GM12874 (cell line): ENCODE measurements around the gene ATXN10.

Source experiments
- TF ChIP-seq, protein P1 (sequence below): IDR thresholded peaks from 2 replicates; pipeline ENCODE4 v1.5.1; 2011; ENCODE audit warnings: low read depth, mild to moderate bottlenecking, control low read depth, low read length, moderate library complexity; ENCODE audit not compliant: insufficient read depth

ATXN10 gene

DNA sequence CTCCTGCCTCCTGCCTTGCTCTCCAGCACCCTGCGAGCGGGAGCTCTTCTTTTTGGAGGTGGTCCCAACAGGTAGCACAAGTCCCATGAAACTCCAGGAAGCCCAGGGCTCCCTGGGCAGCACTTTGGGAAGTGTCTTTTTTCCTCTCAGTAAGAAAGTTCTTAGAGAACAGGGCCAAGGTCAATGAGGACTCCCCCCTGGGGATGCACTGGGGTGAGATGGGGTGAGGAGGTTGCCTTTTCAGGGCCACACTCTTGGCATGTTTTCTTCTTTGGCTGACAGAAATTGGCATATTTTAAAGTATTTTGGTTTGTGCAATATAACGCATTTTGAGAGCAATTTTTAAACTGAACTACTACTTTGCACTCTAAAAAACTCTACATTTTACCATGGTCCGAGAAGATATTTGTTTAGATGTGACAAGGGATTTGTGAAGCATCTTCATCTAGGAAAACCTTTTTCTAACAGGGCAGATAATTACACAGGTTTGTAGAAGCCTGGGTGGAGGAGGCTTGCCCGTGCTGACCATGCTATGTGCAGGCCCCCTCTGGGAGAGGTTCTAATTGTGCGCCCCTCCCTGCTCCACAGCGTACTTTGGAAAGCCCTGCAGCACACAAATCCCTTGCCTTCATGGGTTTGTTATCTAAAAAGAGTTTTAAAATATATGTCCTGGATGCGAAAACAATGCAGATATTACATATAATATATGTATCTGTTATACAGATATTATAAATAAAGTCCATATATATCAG is 165.0 kb downstream of the ATXN10 start:
- TF ChIP-seq, protein P1, sequence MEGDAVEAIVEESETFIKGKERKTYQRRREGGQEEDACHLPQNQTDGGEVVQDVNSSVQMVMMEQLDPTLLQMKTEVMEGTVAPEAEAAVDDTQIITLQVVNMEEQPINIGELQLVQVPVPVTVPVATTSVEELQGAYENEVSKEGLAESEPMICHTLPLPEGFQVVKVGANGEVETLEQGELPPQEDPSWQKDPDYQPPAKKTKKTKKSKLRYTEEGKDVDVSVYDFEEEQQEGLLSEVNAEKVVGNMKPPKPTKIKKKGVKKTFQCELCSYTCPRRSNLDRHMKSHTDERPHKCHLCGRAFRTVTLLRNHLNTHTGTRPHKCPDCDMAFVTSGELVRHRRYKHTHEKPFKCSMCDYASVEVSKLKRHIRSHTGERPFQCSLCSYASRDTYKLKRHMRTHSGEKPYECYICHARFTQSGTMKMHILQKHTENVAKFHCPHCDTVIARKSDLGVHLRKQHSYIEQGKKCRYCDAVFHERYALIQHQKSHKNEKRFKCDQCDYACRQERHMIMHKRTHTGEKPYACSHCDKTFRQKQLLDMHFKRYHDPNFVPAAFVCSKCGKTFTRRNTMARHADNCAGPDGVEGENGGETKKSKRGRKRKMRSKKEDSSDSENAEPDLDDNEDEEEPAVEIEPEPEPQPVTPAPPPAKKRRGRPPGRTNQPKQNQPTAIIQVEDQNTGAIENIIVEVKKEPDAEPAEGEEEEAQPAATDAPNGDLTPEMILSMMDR, result no peak

DNA sequence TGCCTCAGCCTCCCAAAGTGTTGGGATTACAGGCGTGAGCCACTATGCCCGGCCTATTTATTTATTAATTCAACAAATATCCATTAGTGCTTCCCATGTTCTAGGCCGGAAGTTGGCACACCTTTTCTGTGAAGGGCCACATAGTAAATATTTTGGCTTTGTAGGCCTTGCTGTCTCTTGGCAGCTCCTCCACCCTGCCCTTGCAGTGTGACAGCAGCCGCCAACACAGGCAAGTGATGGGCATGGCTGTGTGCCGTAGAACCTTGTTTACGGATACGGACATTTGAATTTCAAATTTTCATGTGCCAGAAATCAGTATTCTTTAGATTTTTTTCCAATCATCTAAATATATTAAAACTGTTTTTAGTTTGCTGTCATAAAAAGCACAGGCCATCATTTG is 165.9 kb downstream of the ATXN10 start:
- TF ChIP-seq, protein P1, result no peak

DNA sequence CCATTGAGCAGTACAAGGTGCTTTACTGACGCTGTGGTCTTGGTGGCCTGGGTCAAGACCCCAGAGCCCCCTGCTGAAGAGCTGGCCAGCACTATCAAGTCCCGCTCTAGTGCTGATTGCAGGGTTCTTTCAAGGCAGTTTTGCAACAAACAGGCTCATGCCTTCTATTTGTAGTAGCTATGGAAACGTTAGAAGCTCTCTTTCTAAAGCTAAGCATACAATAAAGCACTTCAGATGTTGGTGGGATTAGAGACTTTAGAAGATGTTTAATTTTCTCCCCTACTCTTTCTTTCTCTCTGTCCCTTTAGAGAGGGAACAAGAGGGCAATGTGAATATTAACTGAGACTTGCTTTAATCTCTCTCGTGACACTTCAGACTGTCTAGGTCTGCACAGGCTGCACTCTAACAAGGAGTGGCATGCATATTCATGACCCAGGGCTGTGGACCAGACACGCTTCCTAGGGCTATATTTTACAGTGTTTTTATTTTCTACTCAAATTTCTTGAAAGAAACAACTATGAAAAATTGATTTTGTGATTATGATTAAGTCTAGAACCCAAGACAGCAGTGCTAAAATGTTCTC is 166.8 kb downstream of the ATXN10 start:
- TF ChIP-seq, protein P1, result no peak

DNA sequence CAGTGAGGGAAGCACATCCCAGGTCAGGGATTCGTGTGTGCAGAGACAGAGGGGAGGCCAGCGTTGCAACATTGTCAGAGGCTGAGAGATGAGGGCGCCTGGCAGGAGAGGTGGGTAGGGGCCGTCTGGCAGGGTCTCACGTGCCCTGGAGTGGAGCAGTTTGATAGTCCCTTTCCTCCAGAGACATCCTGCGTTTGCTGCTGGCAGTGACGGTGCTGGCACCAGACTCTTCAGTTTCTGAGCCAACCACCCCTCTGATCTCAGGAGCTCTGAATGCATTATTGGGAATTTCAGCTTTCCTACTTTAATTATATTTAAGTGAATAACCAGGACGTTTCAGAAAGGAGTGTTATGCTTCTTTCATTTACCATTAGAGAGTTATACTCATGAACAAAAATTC is 168.8 kb downstream of the ATXN10 start:
- TF ChIP-seq, protein P1, result no peak

DNA sequence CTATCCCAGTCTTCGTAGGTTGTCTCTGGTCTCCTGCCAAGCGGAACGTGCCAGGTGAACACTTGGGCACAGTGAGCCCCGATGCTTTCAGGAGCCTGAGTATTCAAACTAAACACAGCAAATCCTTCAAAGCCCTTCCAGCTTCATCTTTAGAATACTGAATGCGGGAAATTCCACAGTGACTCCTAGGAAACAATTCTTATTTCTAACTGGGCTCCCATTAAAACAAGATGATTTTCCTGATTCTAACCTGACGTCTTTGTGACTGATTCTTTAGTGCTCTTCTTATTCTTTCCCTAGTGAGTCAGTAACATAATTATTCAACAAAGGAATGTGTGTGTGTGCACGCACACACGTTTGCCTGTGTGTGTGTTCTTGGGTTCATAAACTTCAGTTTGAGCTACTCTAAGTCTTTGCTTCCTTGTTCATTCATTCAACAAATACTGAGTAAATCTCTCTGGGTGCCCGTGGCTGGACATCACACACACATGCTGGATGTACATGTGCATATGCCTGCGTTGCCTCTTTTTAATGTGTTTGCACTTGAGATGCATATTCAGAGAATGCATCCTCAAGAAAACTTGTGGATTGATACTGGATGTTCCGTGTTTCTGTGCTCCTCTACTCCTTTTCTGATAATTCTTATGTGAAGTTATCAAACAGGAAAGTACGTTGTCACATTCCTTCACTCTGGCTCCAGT is 170.8 kb downstream of the ATXN10 start:
- TF ChIP-seq, protein P1, result no peak

DNA sequence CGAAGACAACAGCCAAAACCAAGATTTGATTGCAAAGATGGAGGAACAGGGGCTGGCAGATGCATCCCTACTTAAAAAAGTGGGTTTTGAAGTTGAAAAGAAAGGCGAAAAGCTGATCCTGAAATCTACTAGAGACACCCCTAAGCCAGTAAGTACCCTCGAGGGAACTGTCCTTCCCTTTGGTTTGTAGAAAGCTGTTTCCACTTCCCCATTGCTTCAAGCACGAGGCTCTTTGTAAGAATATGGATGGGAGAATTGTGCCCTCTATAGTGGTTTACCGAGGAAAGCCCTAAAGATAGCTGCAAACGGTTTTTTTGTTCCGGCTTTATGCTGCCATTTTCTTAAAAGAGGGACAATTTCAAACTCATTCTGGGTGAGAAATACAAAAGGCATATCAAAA is 171.4 kb downstream of the ATXN10 start:
- TF ChIP-seq, protein P1, result no peak

DNA sequence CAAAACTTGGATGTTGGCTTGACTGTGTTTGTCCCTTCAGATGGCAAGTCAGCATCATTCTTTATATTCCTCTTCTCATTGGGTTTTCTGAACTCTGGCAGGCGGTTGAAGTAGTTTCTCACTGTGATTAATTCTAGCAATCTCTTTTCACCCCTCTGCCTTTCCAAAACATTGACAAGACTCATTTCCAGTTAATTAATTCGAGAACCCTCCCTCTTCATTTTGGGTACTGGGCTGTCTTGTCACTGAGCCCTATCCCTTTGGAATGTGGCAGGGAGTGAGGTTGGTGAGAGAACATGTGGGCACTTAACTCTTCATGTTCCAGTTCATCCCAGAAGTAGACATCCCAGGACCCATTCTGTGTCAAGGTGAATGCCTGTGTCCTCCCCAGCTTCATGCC is 172.4 kb downstream of the ATXN10 start:
- TF ChIP-seq, protein P1, result no peak
